Esophagus (tissue), 2 donors: ENCODE measurements around the gene CCDC70. TPM values are rescaled to one million over a fixed set of nuclear protein-coding genes. Genes with fewer than 3 reads are reported as not detected.

Experiments used
- H3K27ac ChIP-seq, 2 donors: one replicate each; pipeline ENCODE4 v1.5.1; 2013; ENCODE audit warnings: low read depth in 2 of 2, mild to moderate bottlenecking in 2 of 2, inconsistent platforms in 1 of 2, low read length in 1 of 2, moderate library complexity in 1 of 2
- H3K27me3 ChIP-seq, 2 donors: one replicate each; pipeline ENCODE4 v1.6.1; 2013; ENCODE audit warnings: low read length in 2 of 2, control low read depth in 1 of 2, mild to moderate bottlenecking in 1 of 2; ENCODE audit not compliant: insufficient read depth in 2 of 2, control insufficient read depth in 1 of 2
- H3K36me3 ChIP-seq, 2 donors: one replicate each; pipeline ENCODE4 v1.6.1; 2013; ENCODE audit warnings: low read length in 1 of 2; ENCODE audit not compliant: control insufficient read depth in 2 of 2, insufficient read depth in 2 of 2
- H3K4me1 ChIP-seq, 2 donors: one replicate each; pipeline ENCODE4 v1.6.1; 2013; ENCODE audit warnings: low read length in 1 of 2; ENCODE audit not compliant: control insufficient read depth in 2 of 2, insufficient read depth in 2 of 2
- H3K4me3 ChIP-seq, 2 donors: one replicate each; pipeline ENCODE4 v1.5.1; 2013; ENCODE audit warnings: low read length in 2 of 2, mild to moderate bottlenecking in 2 of 2, low read depth in 1 of 2, moderate library complexity in 1 of 2
- H3K9me3 ChIP-seq, 2 donors: one replicate each; pipeline ENCODE4 v1.6.1; 2013; ENCODE audit warnings: mild to moderate bottlenecking in 2 of 2, low read depth in 1 of 2, low read length in 1 of 2, moderate library complexity in 1 of 2; ENCODE audit not compliant: control insufficient read depth in 2 of 2, insufficient read depth in 1 of 2
- WGBS, 2 donors: extraction: QIAGEN DNeasy Blood & Tissue Kit; methylation state at CpG; one replicate each; pipeline ENCODE4 v1.1.7; 2013; 5-methylcytosine and 5-hydroxymethylcytosine counted together
- polyA plus RNA-seq, 2 donors: library from polyadenylated mRNA; stranded (reverse); fragments of 200-250 nt; gene quantifications; one replicate each; pipeline ENCODE4 v1.2.3, GENCODE V29; 2013
- donor health status: healthy with polysubstance abuse.
- donor health status: Bipolar disorder and iron deficiency.

The CCDC70 gene
- polyA plus RNA-seq, 2 donors = not detected

DNA sequence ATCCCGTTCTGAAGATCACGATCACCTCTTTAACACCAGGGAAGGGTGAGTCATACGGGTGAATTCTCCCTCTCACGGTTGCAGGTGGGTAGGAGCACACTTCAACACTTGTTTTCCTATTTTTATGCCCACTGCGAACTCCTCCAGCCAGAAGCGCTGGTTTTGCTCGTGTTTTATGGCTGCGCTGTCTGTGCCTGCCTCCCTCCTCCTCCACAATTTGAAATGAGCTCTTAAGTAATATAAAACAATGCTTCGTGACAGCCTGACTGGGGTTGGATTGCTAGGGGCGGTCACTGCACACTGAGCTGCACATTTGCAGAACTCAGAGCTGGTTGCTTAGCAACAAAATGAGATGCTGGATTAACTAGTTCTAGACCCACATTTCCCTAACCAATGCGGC lies 12.9 kb downstream of the CCDC70 start:
- WGBS, 2 donors = 54 to 67% methylated on average over 11 of the region's 11 CpGs
- Histone ChIP-seq H3K27ac (no peak overlapping the region), H3K9me3 (no peaks in the 10 kb centered on the region), H3K4me3 (no peak overlapping the region), H3K36me3 (no peaks in the 10 kb centered on the region), H3K4me1 (no peaks in the 10 kb centered on the region), H3K27me3 (peaks cover 0 to 8% of the 10 kb centered on the region in 2 donors)

DNA sequence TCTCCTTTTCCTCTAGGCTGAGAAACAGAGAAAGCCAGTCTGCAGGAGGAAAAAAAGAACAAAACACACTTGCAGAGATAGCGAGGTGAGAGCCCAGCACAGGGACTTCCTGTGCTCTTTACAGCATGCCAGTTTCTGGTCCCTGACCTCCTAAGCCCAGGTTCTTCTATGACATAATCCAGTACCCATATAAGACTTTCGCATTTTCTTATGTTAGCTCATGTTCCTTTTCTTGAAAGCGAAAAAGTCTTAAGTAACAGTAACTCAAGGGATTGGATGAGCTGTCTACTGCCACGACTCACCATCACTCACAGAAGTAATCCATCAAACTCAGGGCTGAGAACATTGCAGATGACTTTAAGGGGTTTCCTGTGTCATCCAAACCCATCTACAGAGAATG lies 17.4 kb downstream of the CCDC70 start:
- H3K4me3 ChIP-seq = no peak overlapping the region
- peaks cover 3 to 9% of the 10 kb centered on the region in 2 donors for H3K9me3 ChIP-seq
- H3K27ac ChIP-seq = no peak overlapping the region
- no peaks in the 10 kb centered on the region for H3K36me3 ChIP-seq
- H3K4me1 ChIP-seq = no peaks in the 10 kb centered on the region
- 85 to 86% methylated on average over 4 of the region's 4 CpGs for WGBS, 2 donors
- H3K27me3 ChIP-seq = peaks cover 0 to 5% of the 10 kb centered on the region in 2 donors

DNA sequence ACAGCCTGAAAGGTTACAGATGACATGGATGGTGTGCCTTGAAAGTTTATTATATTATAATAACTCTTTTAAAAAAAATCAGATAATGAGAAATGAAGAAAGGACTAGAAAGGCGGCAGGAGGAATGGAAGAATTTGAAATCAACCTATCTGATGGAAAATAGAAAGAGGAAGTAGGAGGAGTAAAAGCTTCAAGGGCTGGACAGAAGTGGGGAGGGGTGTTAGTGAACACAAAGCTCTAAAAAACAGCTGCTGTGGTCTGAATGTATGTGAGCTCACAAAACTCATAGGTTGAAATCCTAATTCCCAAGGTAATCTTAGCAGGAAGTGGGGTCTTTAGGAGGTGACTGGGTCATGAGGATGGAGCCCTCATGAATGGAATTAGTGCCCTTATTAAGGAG lies 19.5 kb downstream of the CCDC70 start:
- Histone ChIP-seq H3K36me3 (no peaks in the 10 kb centered on the region), H3K27ac (no peak overlapping the region), H3K27me3 (peaks cover 2 to 5% of the 10 kb centered on the region in 2 donors), H3K9me3 (peaks cover 3 to 9% of the 10 kb centered on the region in 2 donors), H3K4me1 (no peaks in the 10 kb centered on the region), H3K4me3 (no peak overlapping the region)
- 88 to 92% methylated on average over 1 of the region's 1 CpG for WGBS, 2 donors

DNA sequence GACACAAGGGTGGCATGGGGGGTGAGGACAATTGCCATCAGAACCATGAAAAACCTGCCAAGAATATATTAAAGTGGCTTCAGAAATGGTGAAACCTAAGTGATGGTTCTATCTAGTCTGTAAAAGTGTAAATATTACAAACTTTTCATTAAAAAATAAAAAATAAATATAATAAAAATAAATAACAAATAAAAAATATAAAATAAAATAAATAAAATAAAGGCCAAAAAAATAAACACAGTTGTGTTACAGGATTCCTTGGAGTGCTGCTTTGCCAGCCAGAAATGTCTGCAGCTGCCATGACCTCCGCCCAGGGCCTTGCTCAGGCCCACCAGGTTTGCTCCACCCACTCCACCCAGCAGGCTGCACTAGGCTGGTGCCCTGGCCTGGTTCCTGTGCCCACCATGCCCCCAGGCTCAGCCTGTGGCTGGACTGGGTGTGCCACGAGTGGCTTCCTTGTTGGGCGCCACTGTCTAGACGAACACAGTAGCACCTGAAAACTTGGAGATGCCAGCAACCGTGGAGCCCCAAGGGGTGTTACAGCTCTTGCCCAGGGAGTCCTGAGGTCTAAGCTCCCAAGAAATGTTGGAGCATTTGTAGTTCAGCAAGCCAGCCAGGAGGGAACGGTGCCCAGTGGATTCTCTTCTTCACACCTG lies 20.9 kb downstream of the CCDC70 start:
- Histone ChIP-seq H3K27me3 (peaks cover 2 to 5% of the 10 kb centered on the region in 2 donors), H3K4me3 (no peak overlapping the region), H3K27ac (no peak overlapping the region), H3K36me3 (no peaks in the 10 kb centered on the region), H3K9me3 (peaks cover 3 to 9% of the 10 kb centered on the region in 2 donors), H3K4me1 (no peaks in the 10 kb centered on the region)
- 87 to 93% methylated on average over 6 of the region's 6 CpGs for WGBS, 2 donors

DNA sequence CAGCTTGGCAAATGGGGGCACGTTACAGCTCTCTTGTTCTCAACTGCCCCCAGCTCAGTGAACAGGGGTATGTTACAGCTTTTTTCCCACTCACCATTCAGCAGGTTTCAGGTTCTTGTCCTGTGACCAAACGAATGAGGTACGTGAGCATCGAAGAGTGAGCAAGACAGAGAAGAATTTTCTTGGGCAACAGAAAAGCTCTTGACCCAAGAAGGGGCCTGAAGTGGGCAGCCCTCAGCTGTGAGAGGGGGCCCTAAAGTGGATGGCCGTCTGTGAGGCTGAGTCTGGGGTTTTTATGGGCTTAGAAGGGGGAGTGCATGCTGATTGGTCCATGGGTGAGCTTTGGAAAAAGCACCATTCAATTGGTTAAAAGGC lies 21.4 kb downstream of the CCDC70 start:
- no peaks in the 10 kb centered on the region for H3K4me1 ChIP-seq
- no peaks in the 10 kb centered on the region for H3K36me3 ChIP-seq
- peaks cover 3 to 9% of the 10 kb centered on the region in 2 donors for H3K9me3 ChIP-seq
- H3K4me3 ChIP-seq = no peak overlapping the region
- H3K27ac ChIP-seq = no peak overlapping the region
- peaks cover 2 to 5% of the 10 kb centered on the region in 2 donors for H3K27me3 ChIP-seq
- WGBS, 2 donors = 73 to 75% methylated on average over 5 of the region's 5 CpGs

DNA sequence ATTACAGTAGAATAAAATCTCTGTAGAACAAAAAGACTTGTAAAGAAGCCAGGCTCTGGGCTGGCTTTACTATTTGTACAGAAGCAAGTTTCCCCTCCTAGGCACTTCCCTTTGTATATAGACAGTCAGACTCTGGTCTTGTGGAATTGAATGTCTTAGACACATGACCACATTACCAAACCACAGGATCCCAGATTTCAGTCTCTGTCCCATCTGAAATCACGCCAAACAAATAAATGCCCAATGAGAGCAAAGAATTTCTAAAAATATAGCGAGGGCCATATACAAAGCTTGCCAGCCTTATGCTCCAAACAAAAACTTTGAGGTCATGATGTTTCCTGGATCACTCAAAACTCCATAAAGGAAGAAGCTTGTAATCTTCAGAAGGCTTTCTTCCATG lies 23.9 kb downstream of the CCDC70 start:
- H3K4me3 ChIP-seq = no peak overlapping the region
- H3K36me3 ChIP-seq = no peaks in the 10 kb centered on the region
- H3K27me3 ChIP-seq = peaks cover 0 to 2% of the 10 kb centered on the region in 2 donors
- WGBS, 2 donors = 87 to 95% methylated on average over 2 of the region's 2 CpGs
- H3K27ac ChIP-seq = no peak overlapping the region
- peaks cover 3 to 9% of the 10 kb centered on the region in 2 donors for H3K9me3 ChIP-seq
- H3K4me1 ChIP-seq = no peaks in the 10 kb centered on the region

DNA sequence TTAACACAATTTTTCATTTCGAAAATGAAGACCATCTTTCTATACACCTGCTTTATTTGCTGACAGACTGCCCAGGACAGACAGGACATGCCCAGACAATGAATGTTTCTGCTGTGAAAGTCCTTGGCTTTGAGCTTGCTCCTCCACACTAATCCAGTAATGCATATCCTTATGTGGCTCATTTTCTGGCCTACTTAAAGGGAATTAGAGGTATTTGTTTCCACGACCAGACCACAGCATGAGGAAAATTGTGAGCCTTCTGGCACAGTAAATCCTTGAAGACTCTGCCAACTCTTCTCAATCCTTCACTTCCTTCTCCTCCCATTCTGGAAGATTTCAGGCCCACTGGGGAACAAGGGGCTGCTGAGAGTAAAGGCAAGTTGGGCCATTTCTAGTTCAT lies 25.7 kb downstream of the CCDC70 start:
- no peaks in the 10 kb centered on the region for H3K4me1 ChIP-seq
- H3K27me3 ChIP-seq = peaks cover 0 to 2% of the 10 kb centered on the region in 2 donors
- WGBS, 2 donors = 36 to 57% methylated on average over 2 of the region's 2 CpGs
- no peak overlapping the region for H3K4me3 ChIP-seq
- no peak overlapping the region for H3K27ac ChIP-seq
- H3K9me3 ChIP-seq = peaks cover 3 to 9% of the 10 kb centered on the region in 2 donors
- H3K36me3 ChIP-seq = no peaks in the 10 kb centered on the region

DNA sequence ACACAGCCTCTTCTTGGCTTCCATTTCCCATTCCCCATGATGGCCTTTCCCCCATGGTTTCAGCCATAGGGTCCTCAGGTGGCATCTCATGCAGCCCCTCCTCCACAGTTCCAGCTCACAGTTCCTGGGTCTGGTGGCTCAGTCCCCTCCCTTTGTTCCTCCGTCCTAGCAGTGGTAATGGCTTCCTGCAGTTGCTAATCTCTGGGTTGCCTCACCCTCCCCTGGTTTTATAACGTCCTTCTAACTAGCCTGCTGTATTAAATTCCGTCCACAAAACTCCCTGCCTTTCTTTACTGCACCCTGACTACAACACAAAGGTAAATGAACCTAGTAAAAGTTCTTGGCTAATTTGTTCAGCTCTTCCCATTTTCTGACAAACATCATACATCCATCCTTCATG lies 30.9 kb downstream of the CCDC70 start:
- H3K4me1 ChIP-seq = no peaks in the 10 kb centered on the region
- no peak overlapping the region for H3K27ac ChIP-seq
- peaks cover 0 to 3% of the 10 kb centered on the region in 2 donors for H3K27me3 ChIP-seq
- H3K9me3 ChIP-seq = no peaks in the 10 kb centered on the region
- H3K36me3 ChIP-seq = no peaks in the 10 kb centered on the region
- H3K4me3 ChIP-seq = no peak overlapping the region
- WGBS, 2 donors = 65 to 71% methylated on average over 3 of the region's 3 CpGs

DNA sequence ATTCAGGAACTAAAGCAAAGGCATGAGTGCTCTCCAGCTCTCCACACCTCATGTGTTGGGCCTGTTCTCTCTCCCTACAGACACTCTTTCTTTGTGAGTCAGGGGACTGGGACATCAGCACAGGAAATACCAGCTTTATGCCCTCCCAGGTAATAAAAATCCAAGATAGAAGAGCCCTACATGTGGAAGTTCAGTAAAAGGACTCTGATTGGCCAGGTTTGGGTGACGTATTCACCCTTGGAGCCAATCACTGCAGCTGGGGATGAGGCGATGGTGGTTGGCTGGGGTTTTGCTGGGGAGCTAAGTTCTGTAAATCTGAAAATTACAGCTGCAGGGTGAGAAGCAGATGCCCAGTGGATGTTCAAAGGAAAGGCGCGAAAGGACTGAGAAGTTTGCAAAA lies 32.5 kb downstream of the CCDC70 start:
- Histone ChIP-seq H3K27ac (no peak overlapping the region), H3K4me3 (no peak overlapping the region), H3K4me1 (no peaks in the 10 kb centered on the region), H3K36me3 (no peaks in the 10 kb centered on the region), H3K27me3 (peaks cover 0 to 3% of the 10 kb centered on the region in 2 donors), H3K9me3 (no peaks in the 10 kb centered on the region)
- WGBS, 2 donors = 93 to 96% methylated on average over 4 of the region's 4 CpGs
